HG02938 (cell line): ENCODE data around the gene DYNC2I2.

Source experiments
- ATAC-seq: cut with Tn5 transposase; IDR thresholded peaks from one replicate; pipeline ENCODE4 v1.9.1; 2021; ENCODE audit warnings: mild to moderate bottlenecking, moderate library complexity; ENCODE audit not compliant: unreplicated experiment

The DYNC2I2 gene

DNA sequence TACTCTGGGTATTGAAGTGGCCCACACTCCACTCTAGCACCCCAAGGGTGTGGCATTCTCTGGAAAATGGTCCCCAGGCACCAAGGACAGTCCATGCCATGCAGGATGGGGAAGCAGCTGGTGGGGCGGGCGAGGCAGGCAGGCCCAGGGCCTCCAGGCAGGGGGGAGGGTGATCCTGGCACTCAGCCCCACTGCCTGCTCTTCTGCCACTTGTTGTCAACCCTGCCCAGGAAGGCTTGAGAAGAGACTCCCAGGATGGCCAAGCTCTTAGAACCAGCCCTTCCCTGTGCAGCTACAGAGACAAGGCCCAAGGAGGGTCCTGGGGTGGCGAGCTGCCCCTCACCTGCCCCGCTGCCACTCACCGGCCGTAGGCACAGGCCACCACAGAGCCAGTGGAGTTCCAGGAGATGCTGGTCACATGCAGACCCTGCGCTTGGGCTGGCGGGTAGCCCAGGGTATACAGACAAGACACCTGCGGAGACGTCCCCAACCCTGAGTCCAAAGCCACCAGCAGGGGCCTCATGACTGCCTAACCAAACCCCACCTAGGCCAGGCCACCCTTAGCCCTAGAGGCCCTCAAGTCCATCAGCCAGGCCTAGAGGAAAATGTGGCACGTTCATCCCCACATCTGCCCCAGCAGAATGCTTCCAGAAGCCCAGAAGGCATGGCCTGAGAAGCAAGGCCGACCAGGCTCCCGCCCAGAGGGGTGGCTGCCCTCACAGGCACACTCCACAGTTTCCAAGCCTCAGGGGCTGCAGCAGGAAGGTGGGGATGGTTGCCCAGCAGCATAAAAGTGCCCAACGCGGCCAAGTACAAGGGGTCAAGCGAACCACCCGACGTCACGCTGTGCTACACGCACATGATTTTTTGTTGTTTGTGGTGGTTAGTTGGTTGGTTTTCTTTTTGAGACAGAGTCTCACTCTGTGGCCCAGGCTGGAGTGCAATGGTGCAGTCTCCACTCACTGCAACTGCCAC, 19.8 kb downstream of the DYNC2I2 start:
- no peak for ATAC-seq

DNA sequence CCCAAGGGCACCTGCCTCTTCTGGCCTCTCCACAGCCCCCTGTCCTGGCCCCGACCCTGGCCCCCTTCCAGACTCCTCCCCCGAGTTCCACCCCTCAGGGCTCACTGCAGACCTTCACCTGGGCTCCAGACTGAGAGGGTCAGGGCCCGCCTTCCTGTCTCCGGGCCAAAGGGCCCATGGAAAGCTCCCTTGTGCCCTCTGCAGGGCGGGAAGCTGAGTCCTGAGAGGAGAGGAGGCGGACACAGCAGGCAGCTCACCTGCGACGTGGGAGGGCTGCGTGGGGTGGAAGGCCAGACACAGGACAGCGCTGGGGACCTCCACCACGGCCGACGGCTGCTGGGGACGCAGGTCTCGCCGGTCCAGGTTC, 20.6 kb downstream of the DYNC2I2 start:
- no peak for ATAC-seq

DNA sequence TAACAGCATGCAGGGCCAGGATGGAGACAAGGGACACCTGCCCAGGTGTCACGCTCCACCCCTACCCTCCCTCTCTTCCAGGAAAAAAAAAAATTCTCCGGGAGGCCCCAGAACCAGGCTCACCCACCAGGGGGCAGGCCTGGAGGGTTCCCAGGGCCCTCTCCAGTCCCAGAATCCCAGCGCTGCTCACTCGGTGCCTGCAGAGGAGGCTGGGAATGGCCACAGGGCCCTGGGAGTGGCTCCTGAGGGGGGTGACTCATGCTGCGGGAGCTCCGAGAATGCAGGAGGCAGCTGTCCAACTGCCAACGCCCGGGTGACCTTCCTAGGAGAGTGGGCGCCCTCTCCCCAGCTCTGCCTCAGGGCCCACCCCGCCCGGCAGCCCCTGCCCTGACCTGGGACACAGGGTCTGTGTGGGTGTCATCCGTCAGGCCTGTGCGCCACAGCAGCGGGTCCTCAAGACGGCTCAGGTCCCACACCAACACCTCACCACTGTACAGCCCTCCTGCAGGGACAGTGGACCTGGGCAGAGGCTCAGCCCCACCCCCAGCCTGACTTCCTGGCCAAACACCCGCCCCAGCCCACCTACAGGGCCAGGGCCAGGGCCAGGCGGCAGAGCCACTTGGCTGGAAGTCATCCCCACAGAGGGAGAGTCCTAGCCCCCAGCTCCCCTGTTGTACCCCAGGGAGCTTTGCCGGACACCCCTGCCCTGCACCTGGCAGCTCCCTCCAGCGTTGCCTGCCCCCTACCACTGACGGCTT, 21.2 kb downstream of the DYNC2I2 start:
- ATAC-seq: no peak

- no peak for ATAC-seq
Measured at GRCh38 chr9:128634651-128635262, 21.9 kb downstream of the DYNC2I2 start.

GRCh38 chr9:128634111-128634510, 22.5 kb downstream of the DYNC2I2 start:
- no peak for ATAC-seq

- ATAC-seq: no peak
Measured at GRCh38 chr9:128633601-128634000, 23.0 kb downstream of the DYNC2I2 start.

- no peak for ATAC-seq
Measured at GRCh38 chr9:128633057-128633456, 23.6 kb downstream of the DYNC2I2 start.

DNA sequence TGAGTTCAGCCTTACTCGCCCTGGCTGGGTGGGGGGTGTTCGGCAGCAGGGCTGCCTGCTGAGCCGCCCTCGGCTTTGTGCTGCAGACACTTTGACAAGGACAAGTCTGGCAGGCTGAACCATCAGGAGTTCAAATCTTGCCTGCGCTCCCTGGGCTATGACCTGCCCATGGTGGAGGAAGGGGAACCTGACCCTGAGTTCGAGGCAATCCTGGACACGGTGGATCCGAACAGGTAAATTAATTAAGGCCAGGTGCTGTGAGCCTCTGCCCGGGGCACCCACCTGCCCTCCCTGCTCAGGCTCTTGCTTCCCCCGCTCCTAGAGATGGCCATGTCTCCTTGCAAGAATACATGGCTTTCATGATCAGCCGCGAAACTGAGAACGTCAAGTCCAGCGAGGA, 24.2 kb downstream of the DYNC2I2 start:
- no peak for ATAC-seq

- ATAC-seq: no peak
Measured at GRCh38 chr9:128632066-128632465, 24.6 kb downstream of the DYNC2I2 start.

- no peak for ATAC-seq
Measured at GRCh38 chr9:128631636-128632035, 25.0 kb downstream of the DYNC2I2 start.

- ATAC-seq: no peak
Measured at GRCh38 chr9:128629852-128630545, 26.6 kb downstream of the DYNC2I2 start.

- no peak for ATAC-seq
Measured at GRCh38 chr9:128629136-128629535, 27.5 kb downstream of the DYNC2I2 start.

- ATAC-seq: no peak
Measured at GRCh38 chr9:128628471-128629048, 28.1 kb downstream of the DYNC2I2 start.

- ATAC-seq: no peak
Measured at GRCh38 chr9:128627906-128628305, 28.7 kb downstream of the DYNC2I2 start.

GRCh38 chr9:128627127-128627715, 29.4 kb downstream of the DYNC2I2 start:
- ATAC-seq: no peak

GRCh38 chr9:128626181-128626580, 30.5 kb downstream of the DYNC2I2 start:
- no peak for ATAC-seq

- ATAC-seq: no peak
Measured at GRCh38 chr9:128625391-128626146, 31.1 kb downstream of the DYNC2I2 start.

- no peak for ATAC-seq
Measured at GRCh38 chr9:128624566-128624965, 32.1 kb downstream of the DYNC2I2 start.

- ATAC-seq: no peak
Measured at GRCh38 chr9:128621730-128622455, 34.8 kb downstream of the DYNC2I2 start.
